Activated B cell treated with CpG ODN at 0.5 μM for 24 hours (primary cell): ENCODE measurements around the gene NFAM1. TPM values are rescaled to one million over a fixed set of nuclear protein-coding genes. Genes with fewer than 3 reads are reported as not detected.

Source experiments
- ATAC-seq: fragments of 200-7000 bp; cut with Tn5 transposase; one replicate; pipeline ENCODE4 v1.10.0; 2021; ENCODE audit warnings: low read depth, mild to moderate bottlenecking, moderate library complexity
- CTCF ChIA-PET: fragments of 350-600 bp; sonication (Branson Sonifier 250); formaldehyde crosslinking; loops from one replicate; lab custom pipeline; 2021; ENCODE audit warnings: antibody characterized with exemption; lab: Charles Lee
- POLR2A ChIA-PET: fragments of 350-600 bp; sonication (Branson Sonifier 250); formaldehyde crosslinking; loops from one replicate; lab custom pipeline; 2021; ENCODE audit warnings: antibody characterized with exemption; lab: Charles Lee
- DNase-seq: peaks from one replicate; pipeline ENCODE4 v3.0.0; 2022
- H3K27ac Mint-ChIP-seq: one replicate; pipeline ENCODE4 v1.8.0; 2020; ENCODE audit warnings: mixed read lengths
- H3K27me3 Mint-ChIP-seq: one replicate; pipeline ENCODE4 v1.8.0; 2021; ENCODE audit warnings: mixed read lengths
- H3K36me3 Mint-ChIP-seq: one replicate; pipeline ENCODE4 v1.8.0; 2021; ENCODE audit warnings: low read depth, mixed read lengths
- H3K4me1 Mint-ChIP-seq: one replicate; pipeline ENCODE4 v1.8.0; 2021; ENCODE audit warnings: mixed read lengths
- H3K4me3 Mint-ChIP-seq: one replicate; pipeline ENCODE4 v1.8.0; 2020; ENCODE audit warnings: mild to moderate bottlenecking, mixed read lengths
- H3K9me3 Mint-ChIP-seq: one replicate; pipeline ENCODE4 v1.8.0; 2020; ENCODE audit warnings: mixed read lengths
- CTCF ChIP-seq: fragments of 200-600 bp; IDR thresholded peaks from one replicate; pipeline ENCODE4 v1.8.0; 2022; ENCODE audit warnings: antibody characterized with exemption, mild to moderate bottlenecking
- intact Hi-C: fragments of 100-400 bp; cut with micrococcal nuclease; formaldehyde crosslinking; loops from one replicate; pipeline ENCODE4 v1.15.1; 2024
- total RNA-seq: library from RNA; stranded (reverse); gene quantifications from 2 replicates; pipeline ENCODE4 v1.2.3, GENCODE V29; 2022

The NFAM1 gene
- total RNA-seq, 1 donor from 2014 or later, result 0.18 TPM

GRCh38 chr22:42335839-42336378, 96.3 kb downstream of the NFAM1 start:
- H3K4me1 Mint-ChIP-seq, result peaks cover under 1% of the 10 kb centered on the region
- no peak for DNase-seq
- no peak for TF ChIP-seq CTCF
- H3K9me3 Mint-ChIP-seq, result no peaks in the 10 kb centered on the region
- H3K27me3 Mint-ChIP-seq, result peaks cover 46% of the 10 kb centered on the region
- H3K36me3 Mint-ChIP-seq, result no peaks in the 10 kb centered on the region
- ChIA-PET POLR2A (interaction anchor here (0.9 kb wide), 1 partner anchor 428 kb away, joined by 3 read pairs; no protein-coding TSS in a partner anchor), CTCF (no interaction called here)
- no peak for ATAC-seq
- H3K27ac Mint-ChIP-seq, result no peak overlapping the region
- H3K4me3 Mint-ChIP-seq, result no peak overlapping the region
- intact Hi-C loops, result no loop called here

GRCh38 chr22:42334875-42335512, 97.2 kb downstream of the NFAM1 start:
- intact Hi-C loops, result no loop called here
- peaks cover 39% of the 10 kb centered on the region for H3K27me3 Mint-ChIP-seq
- H3K9me3 Mint-ChIP-seq, result no peaks in the 10 kb centered on the region
- no peak for TF ChIP-seq CTCF
- H3K27ac Mint-ChIP-seq, result no peak overlapping the region
- ChIA-PET POLR2A (interaction anchor here (0.9 kb wide), 1 partner anchor 429 kb away, joined by 3 read pairs; no protein-coding TSS in a partner anchor), CTCF (no interaction called here)
- no peaks in the 10 kb centered on the region for H3K4me1 Mint-ChIP-seq
- ATAC-seq (no peak), DNase-seq (no peak)
- H3K4me3 Mint-ChIP-seq, result no peak overlapping the region
- H3K36me3 Mint-ChIP-seq, result no peaks in the 10 kb centered on the region

GRCh38 chr22:42333544-42333943, 98.7 kb downstream of the NFAM1 start:
- H3K36me3 Mint-ChIP-seq, result no peaks in the 10 kb centered on the region
- ChIA-PET CTCF (no interaction called here), POLR2A (no interaction called here)
- intact Hi-C loops, result no loop called here
- no peak for TF ChIP-seq CTCF
- ATAC-seq, result no peak
- no peak for DNase-seq
- H3K4me1 Mint-ChIP-seq, result no peaks in the 10 kb centered on the region
- H3K27ac Mint-ChIP-seq, result no peak overlapping the region
- H3K9me3 Mint-ChIP-seq, result no peaks in the 10 kb centered on the region
- H3K27me3 Mint-ChIP-seq, result peaks cover 29% of the 10 kb centered on the region
- no peak overlapping the region for H3K4me3 Mint-ChIP-seq

GRCh38 chr22:42332089-42332488, 100.1 kb downstream of the NFAM1 start:
- no peaks in the 10 kb centered on the region for H3K9me3 Mint-ChIP-seq
- ATAC-seq (no peak), DNase-seq (no peak)
- H3K4me1 Mint-ChIP-seq, result no peaks in the 10 kb centered on the region
- peaks cover 21% of the 10 kb centered on the region for H3K27me3 Mint-ChIP-seq
- intact Hi-C loops, result no loop called here
- H3K27ac Mint-ChIP-seq, result no peak overlapping the region
- no peak for TF ChIP-seq CTCF
- ChIA-PET POLR2A (interaction anchor here (0.6 kb wide), 1 partner anchor 75 kb away, joined by 5 read pairs; no protein-coding TSS in a partner anchor), CTCF (no interaction called here)
- no peaks in the 10 kb centered on the region for H3K36me3 Mint-ChIP-seq
- H3K4me3 Mint-ChIP-seq, result no peak overlapping the region

- DNase-seq, result no peak
- TF ChIP-seq CTCF, result no peak
- H3K4me1 Mint-ChIP-seq, result no peaks in the 10 kb centered on the region
These were observed 101.2 kb downstream of the NFAM1 start for GRCh38 chr22:42331014-42331413.

More at GRCh38 chr22:42331014-42331413, 101.2 kb downstream of the NFAM1 start:
- CTCF ChIA-PET, result no interaction called here
- H3K27me3 Mint-ChIP-seq, result peaks cover 19% of the 10 kb centered on the region
- POLR2A ChIA-PET, result no interaction called here
- intact Hi-C loops, result no loop called here
- H3K27ac Mint-ChIP-seq, result no peak overlapping the region
- H3K9me3 Mint-ChIP-seq, result no peaks in the 10 kb centered on the region
- H3K36me3 Mint-ChIP-seq, result no peaks in the 10 kb centered on the region
- ATAC-seq, result no peak
- H3K4me3 Mint-ChIP-seq, result no peak overlapping the region

Other genes starting within 250 kb of the NFAM1 start
- gene TCF20, start 161.8 kb downstream of the NFAM1 start, total RNA-seq, result 52.0 and 62.1 TPM in 2 replicates
- gene RRP7A, start 87.4 kb upstream of the NFAM1 start, total RNA-seq, result 129 and 135 TPM in 2 replicates
- gene SERHL2, start 121.6 kb upstream of the NFAM1 start, total RNA-seq, result 0.91 and 1.7 TPM in 2 replicates
- gene POLDIP3, start 182.5 kb upstream of the NFAM1 start, total RNA-seq, result 77.1 and 77.5 TPM in 2 replicates
- gene ATP5MGL, start 208.2 kb upstream of the NFAM1 start, total RNA-seq, result 2.1 and 3.4 TPM in 2 replicates
- gene CYB5R3, start 217.0 kb upstream of the NFAM1 start, total RNA-seq, result 78.2 and 91.7 TPM in 2 replicates